ENCODE data around the gene CST8. TPM values are rescaled to one million over a fixed set of nuclear protein-coding genes. Genes with fewer than 3 reads are reported as not detected.
"Not testable (repeated sequence)": the region's sequence is repeated elsewhere in the genome, so short reads cannot be mapped to it uniquely, and the experiment has no call there.

CST8 gene
- polyA plus RNA-seq, 4 donors: not detected

DNA sequence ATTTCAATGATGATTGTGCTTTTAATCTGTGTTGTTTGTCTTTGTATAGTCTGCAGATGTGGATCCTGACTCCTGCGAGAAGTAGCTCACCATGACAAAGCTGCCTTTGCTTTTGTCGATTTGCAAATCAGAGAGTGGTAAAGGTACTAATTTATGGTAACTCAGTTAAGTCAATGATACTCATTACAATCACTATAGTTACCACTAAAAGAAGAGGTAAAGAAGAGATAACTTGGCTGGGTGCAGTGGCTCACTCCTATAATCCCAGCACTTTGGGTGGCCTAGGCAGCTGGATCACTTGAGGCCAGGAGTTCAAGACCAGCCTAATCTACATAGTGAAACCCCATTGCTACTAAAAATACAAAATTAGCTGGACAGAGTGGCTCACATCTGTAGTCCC, 17.6 kb upstream of the CST8 start:
- not testable (repeated sequence) for DNase-seq (ENCODE audit: low read depth in 4 of 4, low spot score in 3 of 4)

DNA sequence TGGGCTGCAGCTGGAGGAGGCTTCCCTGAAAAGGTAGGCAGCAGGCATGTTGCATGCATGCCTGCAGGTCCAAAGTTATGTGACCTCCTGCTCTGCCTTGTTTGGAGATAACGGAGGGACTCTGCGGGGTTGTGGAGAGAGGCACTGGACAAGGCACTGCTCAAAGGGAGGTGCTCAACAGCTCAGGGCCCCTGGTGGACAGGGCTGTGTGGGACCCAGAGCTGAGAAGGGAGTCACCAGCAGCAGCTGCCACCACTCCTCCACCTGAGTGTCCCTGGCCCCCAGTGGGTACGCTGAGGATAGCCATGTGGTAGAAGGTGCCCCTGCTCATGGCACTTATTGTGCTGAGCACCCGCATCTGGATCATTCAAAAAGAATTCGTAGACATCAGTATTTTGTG, 15.5 kb upstream of the CST8 start:
- DNase-seq (ENCODE audit: low read depth in 4 of 4, low spot score in 3 of 4): no peak

DNA sequence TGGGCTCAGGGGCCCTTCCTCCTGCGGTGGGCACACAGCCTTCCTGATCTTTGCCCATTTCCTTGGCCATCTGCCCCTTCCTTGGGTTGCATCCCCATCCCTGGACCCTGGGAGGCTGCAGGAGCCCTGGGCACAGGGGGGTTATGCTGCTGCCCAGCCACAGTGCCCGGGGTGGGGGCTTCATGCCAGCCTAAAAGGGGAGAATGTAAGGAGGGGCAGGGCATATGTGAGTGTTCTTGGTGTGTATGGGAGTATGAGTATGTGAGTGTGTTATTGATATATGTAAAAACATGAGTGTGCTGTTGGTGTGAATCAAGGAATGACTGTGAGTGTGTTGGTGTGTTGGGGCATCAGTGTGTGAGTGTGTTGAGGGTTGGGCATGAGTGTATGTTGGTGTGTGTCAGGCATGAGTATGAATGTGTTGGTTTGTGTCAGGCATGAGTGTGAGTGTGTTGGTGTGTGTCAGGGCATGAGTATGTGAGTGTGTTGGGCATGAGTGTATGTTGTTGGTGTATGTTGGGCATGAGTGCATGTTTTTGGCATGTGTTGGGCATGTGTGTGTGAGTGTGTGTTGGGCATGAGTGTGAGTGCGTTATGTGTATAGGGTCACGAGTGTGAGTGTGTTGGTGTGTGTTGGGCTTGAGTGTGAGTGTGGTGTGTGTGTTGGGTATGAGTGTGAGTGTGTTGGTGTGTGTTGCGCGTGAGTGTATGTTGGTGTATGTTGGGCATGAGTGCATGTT, 14.7 kb upstream of the CST8 start:
- DNase-seq (ENCODE audit: low read depth in 4 of 4, low spot score in 3 of 4): no peak

DNA sequence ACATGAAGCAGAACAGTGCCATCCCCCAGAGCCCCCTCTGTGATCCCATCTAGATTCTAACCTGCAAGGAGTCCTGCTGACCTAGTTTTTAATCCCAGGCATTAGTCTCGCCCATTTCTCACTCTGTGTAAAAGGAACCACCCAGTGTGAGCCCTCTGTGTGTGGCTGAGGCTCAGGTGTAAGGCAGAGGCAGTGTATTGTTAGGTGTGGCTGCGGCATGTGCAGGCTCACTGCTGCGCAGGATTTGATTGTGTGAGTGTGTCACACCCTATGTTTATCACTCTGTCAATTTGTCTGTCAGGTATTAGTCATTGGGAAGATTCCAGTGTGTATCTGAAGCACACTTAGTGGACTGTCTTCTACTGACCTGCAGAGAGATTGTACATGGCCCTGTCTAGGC, 13.7 kb upstream of the CST8 start:
- DNase-seq (ENCODE audit: low read depth in 4 of 4, low spot score in 3 of 4): no peak

DNA sequence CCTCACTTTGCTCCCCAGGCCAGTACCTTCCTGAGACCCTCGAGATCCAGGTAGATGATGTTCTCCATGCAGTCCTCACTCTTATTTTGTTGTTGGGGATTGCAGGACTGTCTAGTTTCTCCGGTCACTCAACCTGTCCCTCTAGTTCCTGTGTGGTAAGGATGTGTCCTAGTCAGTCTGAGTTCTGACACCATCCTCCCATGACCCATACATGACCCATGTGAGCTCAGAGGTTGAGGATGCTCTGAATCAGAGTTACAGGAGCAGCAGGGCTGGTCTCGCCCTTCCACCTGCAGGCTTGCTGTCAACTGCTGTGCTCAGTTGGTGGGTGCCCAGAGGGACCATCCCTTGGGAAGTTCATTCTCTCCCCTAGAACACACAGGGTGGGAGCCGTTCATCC, 11.9 kb upstream of the CST8 start:
- DNase-seq (ENCODE audit: low read depth in 4 of 4, low spot score in 3 of 4): no peak

DNA sequence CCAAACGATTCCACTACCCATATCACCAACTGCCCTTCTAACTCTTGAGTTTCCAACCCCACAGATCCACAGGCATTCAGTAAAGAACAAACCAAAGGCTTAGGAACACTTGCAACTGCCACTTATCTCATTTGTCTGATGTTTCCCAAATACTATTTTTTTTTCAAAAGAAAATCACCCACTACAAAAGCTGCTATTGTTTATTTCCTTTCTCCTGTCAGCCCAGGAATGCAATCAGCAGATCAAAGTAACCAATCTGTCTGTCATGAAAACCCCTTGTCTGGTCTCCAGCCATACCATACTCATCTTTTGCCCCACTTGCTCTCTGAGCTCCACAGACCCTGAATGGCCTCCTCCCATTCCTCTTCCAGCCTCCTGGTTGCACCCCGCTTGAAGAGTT, 8.8 kb upstream of the CST8 start:
- no peak for DNase-seq (ENCODE audit: low read depth in 4 of 4, low spot score in 3 of 4)

DNA sequence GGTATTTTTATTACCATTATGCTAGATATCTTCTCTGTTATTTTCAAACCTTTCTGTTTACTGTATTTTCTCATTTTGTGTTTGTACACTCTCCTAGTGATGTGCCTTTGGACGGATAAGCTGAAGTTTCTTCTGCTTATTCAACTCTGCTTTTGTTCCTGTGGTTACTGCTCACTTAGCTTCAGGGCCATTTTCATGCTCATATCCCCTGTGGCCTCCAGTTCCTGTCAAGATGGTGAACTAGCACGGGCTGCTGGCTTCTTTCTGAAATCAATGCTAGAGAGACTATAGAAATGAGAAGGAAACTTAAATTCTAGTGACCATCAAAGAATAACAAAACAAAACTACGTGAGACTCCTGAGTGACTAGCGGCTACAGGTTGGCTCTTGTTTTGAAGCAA, 6.8 kb upstream of the CST8 start:
- no peak for DNase-seq (ENCODE audit: low read depth in 4 of 4, low spot score in 3 of 4)

DNA sequence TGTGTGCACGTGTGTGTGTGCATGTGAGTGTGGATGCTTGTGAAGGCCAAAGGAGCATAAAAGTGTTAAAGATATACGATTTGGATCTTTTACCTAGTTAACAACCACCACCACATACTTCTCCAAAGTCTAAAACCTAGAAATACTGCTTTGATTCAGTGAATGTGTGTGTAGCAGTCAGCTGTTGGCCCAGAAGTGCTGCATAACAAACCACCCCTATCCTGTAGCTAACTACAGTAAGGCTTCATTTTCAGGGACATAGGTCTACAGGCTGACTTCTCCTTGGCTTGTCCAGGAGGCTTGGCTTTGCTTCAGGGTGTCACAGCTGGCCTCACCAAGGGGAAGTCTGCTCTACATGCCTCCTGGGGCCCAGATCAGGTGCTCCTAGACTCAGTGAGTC, 2.4 kb upstream of the CST8 start:
- no peak for DNase-seq (ENCODE audit: low read depth in 4 of 4, low spot score in 3 of 4)

DNA sequence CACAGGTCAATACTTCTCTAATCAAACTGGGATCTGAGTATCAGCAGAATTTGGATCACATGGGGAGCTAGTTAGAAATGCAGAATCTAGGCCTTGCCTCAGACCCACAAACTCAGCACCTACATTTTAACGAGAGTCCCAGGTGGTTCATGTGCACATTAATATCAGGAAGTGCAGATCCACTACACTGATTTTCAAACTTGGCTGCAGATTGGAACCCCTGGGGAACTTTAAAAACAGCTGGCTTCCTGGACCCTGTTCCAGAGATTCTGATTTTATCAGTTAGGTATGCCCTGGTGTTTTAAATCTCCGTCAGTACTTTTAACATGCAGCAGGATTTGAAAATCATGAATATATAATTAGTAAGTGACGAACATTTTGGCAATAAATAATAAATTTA, 1.9 kb upstream of the CST8 start:
- DNase-seq (ENCODE audit: low read depth in 4 of 4, low spot score in 3 of 4): no peak

DNA sequence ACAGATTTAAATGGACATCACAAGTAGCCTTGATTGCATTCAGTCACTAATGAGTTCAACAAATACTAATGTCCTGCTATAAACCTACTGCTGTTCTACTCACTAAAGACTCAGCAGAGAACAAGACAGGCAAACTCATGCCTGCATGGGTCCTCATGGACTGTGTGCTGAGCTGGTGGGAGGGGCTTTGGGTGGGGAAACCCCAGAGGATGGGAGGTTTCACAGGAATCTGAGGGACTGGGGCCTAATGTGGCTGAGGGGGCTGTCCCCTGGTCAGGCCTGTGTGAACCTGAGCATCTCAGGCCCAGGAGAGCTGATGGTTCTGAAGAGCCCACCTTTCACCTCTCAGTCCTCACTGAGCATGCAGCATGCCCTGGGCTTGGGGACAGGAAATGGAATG, 1.4 kb downstream of the CST8 start:
- DNase-seq (ENCODE audit: low read depth in 4 of 4, low spot score in 3 of 4): no peak

DNA sequence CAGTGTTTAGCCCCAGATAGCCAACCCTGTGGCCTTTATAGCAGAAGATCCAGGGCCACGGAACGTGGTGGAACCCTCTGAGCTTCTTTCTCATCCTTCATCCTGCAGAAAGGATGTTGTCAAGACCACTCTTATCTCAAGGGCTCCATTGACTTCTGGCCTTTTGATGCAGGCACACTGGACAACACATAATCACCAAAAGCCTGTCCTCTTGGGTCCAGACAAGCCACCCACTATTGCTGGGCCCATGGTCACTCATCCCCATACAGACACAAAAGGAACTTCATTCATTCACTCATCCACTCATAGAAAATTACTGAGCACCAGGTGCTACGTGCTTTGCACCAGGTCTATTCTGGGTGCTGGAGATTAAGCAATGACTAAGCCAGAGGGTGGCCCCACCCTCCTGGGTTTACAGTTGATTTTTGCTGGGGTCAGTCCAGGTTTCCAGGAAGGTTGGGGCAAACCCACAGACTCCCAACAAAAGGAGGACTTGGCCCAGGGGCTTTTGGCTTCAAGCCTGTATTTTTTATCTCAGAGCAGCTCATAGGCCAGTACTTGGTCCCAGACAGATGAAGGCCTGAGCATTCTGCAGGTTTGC, 2.4 kb downstream of the CST8 start:
- DNase-seq (ENCODE audit: low read depth in 4 of 4, low spot score in 3 of 4): no peak

DNA sequence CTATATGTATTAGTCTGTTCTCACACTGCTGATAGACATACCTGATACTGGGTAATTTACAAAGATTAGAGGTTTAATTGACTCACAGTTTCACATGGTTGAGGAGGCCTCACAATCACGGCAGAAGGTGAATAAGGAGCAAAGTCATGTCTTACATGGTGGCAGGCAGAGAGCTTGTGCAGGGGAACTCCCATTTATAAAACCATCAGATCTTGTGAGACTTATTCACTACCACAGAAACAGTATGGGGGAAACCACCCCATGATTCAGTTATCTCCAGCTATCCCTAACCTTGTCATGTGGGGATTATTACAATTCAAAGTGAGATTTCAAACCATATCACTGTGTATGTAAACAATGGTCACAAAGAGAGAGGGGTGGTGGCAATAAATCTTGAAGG, 6.6 kb downstream of the CST8 start:
- no peak for DNase-seq (ENCODE audit: low read depth in 4 of 4, low spot score in 3 of 4)

DNA sequence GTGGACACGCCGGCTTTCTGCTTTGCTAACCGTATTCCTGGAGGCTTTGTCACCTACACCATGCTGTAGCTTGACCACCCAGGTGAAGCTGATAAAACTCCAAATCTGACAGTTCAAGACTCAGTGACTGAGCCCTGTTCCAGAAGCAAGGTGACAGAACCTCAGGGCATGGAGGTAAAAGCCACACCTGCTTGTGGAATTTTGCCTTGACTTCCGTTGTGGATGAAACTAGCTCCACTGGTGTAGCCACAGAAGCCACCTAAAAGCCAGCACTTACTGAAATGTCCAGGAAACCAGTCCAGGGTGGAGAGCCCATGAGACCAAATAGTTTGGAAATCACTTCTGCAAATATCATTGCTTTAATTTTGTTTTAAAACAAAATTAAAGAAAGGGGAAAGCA, 11.0 kb downstream of the CST8 start:
- no peak for DNase-seq (ENCODE audit: low read depth in 4 of 4, low spot score in 3 of 4)

DNA sequence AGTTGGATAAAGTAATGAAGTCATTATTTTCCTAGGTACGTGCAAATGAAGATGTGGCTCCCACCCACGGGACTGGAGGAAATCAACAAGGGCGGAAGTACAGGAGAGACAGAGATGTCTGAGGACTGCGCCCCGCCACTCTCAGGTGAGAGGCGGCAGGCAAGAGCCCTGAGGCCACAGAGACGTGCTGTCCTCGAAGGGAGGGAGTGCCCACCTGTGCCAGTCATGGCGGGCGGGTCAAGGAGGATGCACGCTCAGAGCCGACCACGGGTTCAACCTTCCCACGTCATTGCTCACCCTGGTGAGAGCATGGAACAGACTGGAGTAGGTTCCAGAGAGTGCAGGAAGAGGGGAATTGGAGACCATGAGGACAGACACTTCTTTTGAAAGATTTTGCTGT, 12.7 kb downstream of the CST8 start:
- no peak for DNase-seq (ENCODE audit: low read depth in 4 of 4, low spot score in 3 of 4)

DNA sequence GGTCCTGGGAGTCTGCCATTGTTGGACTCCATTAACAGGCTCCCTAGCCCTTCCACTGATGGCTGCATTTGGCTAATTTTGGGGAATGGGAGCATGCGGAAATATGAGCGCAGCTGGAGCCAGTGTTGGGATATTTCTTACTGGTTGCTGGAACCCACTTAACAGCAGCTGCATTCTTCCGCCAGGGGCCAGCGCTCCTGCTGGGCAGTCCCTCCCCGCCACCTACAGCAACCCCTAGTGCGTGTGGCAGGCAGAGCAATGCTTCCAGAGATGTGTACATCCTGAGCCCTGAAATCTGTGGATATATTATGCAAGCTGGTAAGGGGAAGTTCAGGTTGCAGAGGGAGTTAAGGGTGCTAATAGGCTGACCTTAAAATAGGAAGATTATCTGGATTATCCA, 16.4 kb downstream of the CST8 start:
- DNase-seq (ENCODE audit: low read depth in 4 of 4, low spot score in 3 of 4): no peak

DNA sequence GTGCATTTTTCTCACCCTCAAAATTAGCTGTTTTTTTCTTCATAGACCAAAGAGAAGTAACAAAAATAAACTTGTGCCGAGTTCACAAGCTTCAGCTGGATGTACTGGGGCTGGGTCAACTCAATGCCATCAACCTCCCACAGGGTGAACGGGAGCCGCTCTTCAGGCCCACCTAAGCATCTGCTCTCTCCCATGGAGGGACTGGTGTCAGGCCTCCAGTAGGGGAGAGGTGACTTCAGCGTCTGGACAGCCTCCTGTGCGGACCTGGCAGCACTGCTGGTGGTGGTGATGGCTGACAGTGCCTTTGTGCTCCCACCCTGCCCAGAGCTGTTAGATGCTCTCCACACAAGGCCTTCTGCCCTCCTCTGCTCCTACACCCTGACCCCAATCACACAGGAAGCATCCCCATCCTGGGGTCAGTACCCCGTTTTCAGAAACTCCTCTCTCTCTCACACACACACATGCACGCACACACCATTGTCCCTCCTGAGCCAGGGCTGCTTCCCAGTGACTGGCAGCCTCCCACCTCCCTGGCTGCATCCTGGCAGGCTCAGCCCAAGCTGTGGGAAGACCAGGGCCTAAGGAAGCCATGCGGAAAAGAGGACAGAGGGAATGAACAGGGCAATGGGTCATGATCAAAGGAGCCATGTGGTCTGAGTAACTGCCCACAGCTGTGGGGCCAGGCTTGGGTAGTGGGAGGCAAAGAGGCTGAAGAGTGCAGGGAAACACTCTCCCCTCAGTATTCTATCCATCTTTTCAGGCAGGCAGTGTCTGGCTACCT, 17.7 kb downstream of the CST8 start:
- no peak for DNase-seq (ENCODE audit: low read depth in 4 of 4, low spot score in 3 of 4)

DNA sequence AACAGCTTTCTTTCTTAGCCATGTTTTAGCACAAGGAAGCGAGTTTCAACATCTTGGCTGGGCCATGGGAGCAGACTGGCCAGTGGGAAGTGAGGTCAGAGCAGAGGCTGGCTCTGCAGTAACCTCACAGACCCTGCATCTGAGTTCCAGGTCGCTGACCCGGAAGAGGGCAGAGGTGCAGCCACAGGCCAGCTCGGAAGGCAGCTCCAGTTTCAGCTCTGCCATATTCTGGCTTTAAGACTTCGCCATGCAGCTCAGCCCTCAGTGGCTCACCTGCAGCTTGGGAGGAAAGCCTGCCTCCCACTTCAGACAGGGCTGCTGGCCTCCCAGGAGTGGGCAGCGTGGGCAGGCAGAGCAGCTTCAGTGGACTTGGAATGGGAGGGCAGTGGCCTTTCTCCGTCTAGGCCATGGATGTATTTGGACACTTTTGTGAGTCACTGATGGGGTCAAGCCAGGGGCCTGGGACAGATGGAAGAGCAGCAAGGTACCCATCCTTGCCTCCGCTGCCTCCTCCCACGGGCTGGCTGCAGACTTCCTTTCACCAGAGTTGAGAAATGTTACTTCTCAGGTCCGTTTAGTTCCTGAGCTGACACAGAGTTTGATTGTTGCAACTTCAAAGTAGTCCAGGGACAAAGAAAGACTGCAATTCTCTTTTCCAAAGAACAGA, 18.5 kb downstream of the CST8 start:
- no peak for DNase-seq (ENCODE audit: low read depth in 4 of 4, low spot score in 3 of 4)

DNA sequence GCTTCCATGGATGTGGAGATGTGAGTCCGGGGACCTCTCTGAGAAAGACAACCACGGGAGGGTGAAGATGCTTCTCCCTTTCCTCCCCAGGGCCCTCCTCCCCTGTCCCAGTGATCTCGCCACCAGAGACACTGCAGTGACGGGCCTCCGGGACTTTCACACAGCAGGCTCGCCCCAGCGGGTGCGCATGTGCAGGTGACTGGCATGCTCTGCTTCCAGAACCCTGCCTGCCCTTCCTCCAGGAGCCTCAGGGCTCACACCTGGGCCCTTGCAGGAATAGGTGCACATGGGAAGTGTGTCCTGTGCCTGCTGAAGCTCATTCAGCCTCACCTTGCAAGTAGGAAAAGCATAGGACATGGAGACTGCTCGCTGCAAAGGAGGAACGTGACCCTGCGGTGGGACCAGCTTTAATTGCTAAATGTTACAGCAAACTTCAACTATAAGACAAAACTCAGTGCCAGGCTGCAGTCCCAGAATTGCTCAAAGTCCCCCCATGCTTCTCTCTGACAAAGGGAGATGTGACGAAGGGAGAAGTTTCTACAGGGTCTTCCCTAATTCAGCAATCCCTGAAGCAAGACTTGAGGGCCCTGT, 19.2 kb downstream of the CST8 start:
- DNase-seq (ENCODE audit: low read depth in 4 of 4, low spot score in 3 of 4): no peak

DNA sequence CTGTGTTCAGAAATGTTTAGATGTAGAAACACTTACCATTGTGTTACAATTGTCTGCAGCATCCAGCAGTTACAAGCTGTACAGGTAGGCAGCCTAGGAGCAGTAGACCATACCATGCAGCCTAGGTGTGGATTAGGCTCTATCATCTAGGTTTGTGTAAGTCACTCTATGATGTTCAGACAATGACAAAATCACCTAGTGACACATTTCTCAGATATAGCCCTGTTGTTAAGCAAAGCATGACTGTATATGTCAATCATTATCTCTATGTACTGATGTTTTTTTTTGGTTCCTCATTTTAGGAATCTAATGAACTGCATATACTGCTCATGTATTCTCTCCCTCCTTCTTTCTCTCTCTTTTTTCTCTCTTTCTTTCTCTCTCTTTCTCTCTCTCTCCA, 22.2 kb downstream of the CST8 start:
- no peak for DNase-seq (ENCODE audit: low read depth in 4 of 4, low spot score in 3 of 4)

DNA sequence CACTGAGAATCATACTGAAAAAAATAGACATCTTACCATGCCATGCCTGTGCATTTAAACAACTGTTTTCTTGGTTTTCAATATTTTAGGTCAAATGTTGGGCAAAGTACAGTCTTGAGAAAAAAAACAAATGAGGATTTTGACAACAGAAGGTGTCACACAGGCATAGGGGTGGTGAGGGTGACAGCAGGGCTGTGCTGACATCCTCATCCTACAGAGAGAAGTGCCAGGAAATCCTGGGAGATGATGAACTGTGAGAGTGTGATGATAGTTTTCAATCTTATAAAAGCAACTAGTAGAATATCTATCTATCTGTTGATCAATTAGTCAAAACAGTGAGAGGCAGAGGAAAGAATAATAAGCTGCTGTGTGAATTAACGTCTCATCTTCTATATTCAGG, 23.9 kb downstream of the CST8 start:
- DNase-seq (ENCODE audit: low read depth in 4 of 4, low spot score in 3 of 4): no peak

DNA sequence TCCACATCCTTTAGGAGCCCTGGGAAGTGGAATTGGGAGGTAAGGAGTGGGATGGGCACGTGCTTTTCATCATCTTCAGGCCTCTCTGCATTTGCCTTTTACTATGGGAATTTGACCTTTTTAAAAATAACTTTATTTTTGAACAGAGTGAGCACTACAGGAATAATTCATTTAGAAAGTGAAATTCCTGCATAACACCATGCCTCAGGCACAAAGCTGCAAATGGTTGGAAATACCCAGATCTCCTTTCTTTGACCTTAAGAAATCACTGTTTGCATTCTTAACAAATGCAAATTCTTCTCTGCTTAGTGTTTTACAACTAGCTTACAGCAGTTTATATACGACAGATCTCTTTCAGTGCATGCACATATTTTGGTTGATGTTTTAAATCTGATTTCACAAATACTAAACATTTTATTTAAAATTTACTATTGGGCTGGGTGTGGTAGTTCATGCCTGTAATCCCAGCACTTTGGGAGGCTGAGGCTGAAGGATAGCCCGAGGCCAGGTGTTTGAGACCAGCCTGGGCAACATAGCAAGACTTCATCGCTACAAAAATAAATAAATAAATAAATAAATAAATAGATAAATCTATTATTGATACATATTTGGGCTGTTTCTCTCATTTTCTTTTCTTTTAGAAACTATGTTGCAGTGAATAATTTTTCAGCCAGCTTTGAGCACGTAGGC, 24.5 kb downstream of the CST8 start:
- DNase-seq (ENCODE audit: low read depth in 4 of 4, low spot score in 3 of 4): no peak

Measured in left renal pelvis (tissue), 4 donors.